ENCODE results near the gene ZNHIT2. TPM values are rescaled to one million over a fixed set of nuclear protein-coding genes. Genes with fewer than 3 reads are reported as not detected.

The ZNHIT2 gene
- total and polyA plus RNA-seq, 2 of the 13 experiments (the other 11 are each of a cell fraction or from before 2014, with no cell fraction given): 1.1 to 6.5 TPM

DNA sequence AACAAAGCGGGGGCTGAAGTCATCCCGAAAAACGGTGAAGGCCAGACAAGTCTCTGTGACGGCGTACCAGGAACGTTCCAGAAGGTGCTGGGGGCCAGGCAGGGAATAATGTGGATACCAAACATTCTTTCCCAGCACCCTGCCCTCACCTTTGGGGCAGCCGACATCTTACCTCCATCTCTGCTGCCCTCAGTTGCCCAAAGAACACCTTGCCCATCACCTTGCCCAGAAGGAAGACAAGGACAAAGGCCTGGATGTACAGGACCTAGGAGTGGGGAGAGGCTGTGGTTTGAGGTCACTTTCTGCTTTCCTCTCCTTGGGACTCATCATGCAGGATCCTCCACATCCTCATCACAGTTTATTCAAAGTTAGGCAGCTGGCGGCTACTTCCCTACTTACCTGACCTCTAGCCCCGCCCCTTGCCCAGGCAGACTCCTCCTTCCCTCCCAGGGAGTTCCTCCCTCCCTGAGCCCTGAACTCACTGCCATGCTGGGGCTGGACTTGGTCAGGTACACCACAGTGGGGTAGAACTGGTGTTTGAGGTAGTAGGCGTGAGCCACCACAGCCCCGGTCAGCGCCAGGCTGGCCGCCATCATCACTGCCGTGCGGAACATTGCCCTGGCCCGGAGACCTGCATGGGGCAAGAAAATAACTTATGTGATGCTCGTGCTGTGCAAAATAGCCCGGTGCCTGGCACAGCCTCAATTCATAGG, 15.6 kb upstream of the ZNHIT2 start (continued):
- TF ChIP-seq, protein P1, sequence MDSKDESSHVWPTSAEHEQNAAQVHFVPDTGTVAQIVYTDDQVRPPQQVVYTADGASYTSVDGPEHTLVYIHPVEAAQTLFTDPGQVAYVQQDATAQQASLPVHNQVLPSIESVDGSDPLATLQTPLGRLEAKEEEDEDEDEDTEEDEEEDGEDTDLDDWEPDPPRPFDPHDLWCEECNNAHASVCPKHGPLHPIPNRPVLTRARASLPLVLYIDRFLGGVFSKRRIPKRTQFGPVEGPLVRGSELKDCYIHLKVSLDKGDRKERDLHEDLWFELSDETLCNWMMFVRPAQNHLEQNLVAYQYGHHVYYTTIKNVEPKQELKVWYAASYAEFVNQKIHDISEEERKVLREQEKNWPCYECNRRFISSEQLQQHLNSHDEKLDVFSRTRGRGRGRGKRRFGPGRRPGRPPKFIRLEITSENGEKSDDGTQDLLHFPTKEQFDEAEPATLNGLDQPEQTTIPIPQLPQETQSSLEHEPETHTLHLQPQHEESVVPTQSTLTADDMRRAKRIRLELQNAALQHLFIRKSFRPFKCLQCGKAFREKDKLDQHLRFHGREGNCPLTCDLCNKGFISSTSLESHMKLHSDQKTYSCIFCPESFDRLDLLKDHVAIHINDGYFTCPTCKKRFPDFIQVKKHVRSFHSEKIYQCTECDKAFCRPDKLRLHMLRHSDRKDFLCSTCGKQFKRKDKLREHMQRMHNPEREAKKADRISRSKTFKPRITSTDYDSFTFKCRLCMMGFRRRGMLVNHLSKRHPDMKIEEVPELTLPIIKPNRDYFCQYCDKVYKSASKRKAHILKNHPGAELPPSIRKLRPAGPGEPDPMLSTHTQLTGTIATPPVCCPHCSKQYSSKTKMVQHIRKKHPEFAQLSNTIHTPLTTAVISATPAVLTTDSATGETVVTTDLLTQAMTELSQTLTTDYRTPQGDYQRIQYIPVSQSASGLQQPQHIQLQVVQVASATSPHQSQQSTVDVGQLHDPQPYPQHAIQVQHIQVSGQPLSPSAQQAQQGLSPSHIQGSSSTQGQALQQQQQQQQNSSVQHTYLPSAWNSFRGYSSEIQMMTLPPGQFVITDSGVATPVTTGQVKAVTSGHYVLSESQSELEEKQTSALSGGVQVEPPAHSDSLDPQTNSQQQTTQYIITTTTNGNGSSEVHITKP (CRISPR knock-in tag; IDR thresholded peaks at IDR 0.05; ENCODE audit: low read depth): peak; percentile 67; the same call in 1 of the 2 replicates
- TF ChIP-seq SIN3A (IDR thresholded peaks at IDR 0.05; ENCODE audit: borderline replicate concordance, low read depth, low read length) (no peak), NRL (CRISPR knock-in tag; IDR thresholded peaks at IDR 0.05; ENCODE audit: borderline replicate concordance) (0 out of 2 replicates have a peak, but pooled peaks have one; percentile 25), CHCHD3 (CRISPR knock-in tag; IDR thresholded peaks at IDR 0.05) (0 out of 2 replicates have a peak, but pooled peaks have one; percentile 29), JARID2 (CRISPR knock-in tag; IDR thresholded peaks at IDR 0.05; ENCODE audit: insufficient replicate concordance) (no peak), MTA1 (CRISPR knock-in tag; IDR thresholded peaks at IDR 0.05; ENCODE audit: borderline replicate concordance) (0 out of 2 replicates have a peak, but pooled peaks have one; percentile 25), SAP130 (CRISPR knock-in tag; IDR thresholded peaks at IDR 0.05; ENCODE audit: low read depth) (peak; percentile 62), MED1 (CRISPR knock-in tag; IDR thresholded peaks at IDR 0.05) (0 out of 2 replicates have a peak, but pooled peaks have one; percentile 12)
- TF ChIP-seq, protein P2, sequence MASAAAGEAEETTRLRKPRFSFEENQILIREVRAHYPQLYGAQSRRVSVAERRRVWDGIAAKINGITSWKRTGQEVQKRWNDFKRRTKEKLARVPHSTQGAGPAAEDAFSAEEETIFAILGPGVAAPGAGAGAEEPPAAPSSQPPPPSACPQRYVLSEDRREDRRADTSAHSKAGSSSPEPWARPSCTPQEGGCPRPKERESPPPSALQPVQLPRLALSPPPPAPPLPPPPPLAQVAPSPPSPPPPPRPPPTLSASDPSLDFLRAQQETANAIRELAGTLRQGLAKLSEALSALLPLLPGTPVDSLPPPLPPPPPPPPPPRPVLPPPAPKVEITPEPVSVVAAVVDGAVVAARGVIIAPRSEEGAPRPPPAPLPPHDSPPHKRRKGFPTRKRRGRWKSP (CRISPR knock-in tag; IDR thresholded peaks at IDR 0.05): 0 out of 2 replicates have a peak, but pooled peaks have one; percentile 17
- TF ChIP-seq, protein P3, sequence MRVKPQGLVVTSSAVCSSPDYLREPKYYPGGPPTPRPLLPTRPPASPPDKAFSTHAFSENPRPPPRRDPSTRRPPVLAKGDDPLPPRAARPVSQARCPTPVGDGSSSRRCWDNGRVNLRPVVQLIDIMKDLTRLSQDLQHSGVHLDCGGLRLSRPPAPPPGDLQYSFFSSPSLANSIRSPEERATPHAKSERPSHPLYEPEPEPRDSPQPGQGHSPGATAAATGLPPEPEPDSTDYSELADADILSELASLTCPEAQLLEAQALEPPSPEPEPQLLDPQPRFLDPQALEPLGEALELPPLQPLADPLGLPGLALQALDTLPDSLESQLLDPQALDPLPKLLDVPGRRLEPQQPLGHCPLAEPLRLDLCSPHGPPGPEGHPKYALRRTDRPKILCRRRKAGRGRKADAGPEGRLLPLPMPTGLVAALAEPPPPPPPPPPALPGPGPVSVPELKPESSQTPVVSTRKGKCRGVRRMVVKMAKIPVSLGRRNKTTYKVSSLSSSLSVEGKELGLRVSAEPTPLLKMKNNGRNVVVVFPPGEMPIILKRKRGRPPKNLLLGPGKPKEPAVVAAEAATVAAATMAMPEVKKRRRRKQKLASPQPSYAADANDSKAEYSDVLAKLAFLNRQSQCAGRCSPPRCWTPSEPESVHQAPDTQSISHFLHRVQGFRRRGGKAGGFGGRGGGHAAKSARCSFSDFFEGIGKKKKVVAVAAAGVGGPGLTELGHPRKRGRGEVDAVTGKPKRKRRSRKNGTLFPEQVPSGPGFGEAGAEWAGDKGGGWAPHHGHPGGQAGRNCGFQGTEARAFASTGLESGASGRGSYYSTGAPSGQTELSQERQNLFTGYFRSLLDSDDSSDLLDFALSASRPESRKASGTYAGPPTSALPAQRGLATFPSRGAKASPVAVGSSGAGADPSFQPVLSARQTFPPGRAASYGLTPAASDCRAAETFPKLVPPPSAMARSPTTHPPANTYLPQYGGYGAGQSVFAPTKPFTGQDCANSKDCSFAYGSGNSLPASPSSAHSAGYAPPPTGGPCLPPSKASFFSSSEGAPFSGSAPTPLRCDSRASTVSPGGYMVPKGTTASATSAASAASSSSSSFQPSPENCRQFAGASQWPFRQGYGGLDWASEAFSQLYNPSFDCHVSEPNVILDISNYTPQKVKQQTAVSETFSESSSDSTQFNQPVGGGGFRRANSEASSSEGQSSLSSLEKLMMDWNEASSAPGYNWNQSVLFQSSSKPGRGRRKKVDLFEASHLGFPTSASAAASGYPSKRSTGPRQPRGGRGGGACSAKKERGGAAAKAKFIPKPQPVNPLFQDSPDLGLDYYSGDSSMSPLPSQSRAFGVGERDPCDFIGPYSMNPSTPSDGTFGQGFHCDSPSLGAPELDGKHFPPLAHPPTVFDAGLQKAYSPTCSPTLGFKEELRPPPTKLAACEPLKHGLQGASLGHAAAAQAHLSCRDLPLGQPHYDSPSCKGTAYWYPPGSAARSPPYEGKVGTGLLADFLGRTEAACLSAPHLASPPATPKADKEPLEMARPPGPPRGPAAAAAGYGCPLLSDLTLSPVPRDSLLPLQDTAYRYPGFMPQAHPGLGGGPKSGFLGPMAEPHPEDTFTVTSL (CRISPR knock-in tag; IDR thresholded peaks at IDR 0.05; ENCODE audit: borderline replicate concordance): no peak
- TF ChIP-seq, protein P4, sequence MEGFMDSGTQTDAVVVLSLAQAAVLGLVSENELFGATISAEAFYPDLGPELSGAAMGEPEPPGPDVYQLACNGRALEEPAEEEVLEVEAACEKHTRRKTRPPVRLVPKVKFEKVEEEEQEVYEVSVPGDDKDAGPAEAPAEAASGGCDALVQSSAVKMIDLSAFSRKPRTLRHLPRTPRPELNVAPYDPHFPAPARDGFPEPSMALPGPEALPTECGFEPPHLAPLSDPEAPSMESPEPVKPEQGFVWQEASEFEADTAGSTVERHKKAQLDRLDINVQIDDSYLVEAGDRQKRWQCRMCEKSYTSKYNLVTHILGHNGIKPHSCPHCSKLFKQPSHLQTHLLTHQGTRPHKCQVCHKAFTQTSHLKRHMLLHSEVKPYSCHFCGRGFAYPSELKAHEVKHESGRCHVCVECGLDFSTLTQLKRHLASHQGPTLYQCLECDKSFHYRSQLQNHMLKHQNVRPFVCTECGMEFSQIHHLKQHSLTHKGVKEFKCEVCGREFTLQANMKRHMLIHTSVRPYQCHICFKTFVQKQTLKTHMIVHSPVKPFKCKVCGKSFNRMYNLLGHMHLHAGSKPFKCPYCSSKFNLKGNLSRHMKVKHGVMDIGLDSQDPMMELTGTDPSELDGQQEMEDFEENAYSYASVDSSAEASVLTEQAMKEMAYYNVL (CRISPR knock-in tag; IDR thresholded peaks at IDR 0.05; ENCODE audit: borderline replicate concordance): no peak
- TF ChIP-seq, protein P5, sequence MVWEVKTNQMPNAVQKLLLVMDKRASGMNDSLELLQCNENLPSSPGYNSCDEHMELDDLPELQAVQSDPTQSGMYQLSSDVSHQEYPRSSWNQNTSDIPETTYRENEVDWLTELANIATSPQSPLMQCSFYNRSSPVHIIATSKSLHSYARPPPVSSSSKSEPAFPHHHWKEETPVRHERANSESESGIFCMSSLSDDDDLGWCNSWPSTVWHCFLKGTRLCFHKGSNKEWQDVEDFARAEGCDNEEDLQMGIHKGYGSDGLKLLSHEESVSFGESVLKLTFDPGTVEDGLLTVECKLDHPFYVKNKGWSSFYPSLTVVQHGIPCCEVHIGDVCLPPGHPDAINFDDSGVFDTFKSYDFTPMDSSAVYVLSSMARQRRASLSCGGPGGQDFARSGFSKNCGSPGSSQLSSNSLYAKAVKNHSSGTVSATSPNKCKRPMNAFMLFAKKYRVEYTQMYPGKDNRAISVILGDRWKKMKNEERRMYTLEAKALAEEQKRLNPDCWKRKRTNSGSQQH (CRISPR knock-in tag; IDR thresholded peaks at IDR 0.05; ENCODE audit: low read depth): no peak
